HG02798 (cell line): Measurements from ENCODE around the gene FXYD3.

Experiments used
- ATAC-seq: cut with Tn5 transposase; IDR thresholded peaks from one replicate; pipeline ENCODE4 v1.9.1; 2021; ENCODE audit warnings: mild to moderate bottlenecking; ENCODE audit not compliant: unreplicated experiment, poor library complexity

FXYD3 gene

DNA sequence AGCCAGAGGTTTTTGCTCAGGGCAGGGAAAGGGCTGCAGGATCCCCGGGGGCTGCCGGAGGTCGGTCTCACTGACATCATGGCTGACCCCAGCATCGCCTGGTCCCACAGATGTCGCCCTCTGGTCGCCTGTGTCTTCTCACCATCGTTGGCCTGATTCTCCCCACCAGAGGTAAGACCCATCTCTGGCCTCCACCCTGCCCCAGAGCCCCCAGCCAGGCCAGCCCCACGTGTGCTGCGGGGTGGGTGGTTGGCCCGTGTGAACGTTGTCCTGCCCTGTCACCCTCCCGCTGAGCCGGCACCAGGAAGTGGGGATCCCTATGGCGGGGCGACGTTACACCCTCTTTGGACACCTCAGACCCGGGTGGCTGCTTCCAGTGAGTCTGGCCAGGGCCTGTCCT lies 39.8 kb downstream of the FXYD3 start:
- ATAC-seq: no peak

DNA sequence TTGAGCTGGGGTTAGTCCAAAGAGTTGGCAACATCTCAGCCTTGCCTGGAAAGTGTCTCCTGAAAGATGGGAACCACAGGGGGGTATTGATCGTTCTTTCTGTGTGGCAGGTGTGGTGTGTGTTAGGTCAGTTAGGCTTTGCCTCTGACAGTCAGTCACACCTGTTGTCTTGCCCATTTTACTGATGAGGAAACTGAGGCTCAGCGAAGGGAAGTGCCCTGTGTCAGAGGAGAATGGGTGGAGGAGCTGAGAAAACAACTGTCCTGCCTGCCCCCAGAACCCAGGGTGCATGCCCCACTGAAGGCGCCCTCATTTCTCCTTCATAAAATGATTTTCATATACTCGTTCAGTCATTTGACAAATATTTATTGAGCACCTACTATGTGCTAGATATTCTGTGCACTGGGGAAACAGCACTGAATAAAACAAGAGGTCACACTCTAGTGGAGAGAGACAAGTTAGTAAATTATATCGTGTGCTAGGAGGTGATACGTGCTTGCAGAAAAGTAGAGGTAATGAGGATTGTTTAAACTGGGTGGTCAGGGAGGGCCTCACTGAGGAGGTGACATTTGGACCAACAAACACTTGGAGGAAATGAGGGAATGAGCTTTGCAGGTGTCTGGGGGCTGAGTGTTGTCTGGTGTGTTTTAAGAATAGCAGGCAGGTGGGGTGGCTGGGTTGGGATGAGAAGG lies 40.5 kb downstream of the FXYD3 start:
- no peak for ATAC-seq

DNA sequence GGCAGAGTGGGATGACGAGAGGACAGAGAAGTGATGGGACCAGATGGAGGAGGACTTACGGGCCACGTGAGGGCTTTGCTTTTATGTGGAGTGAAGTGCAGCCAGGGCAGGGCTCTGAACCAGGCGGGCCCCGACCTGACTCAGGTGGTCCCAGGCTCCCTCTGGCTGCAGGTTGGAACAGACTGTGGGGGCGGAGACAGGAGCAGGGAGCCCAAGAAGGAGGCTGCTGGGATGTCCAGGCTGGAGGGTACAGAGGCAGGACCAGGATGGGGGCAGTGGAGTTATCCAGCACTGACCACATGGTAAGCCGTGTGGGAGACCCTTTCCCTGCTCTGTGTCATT lies 41.0 kb downstream of the FXYD3 start:
- ATAC-seq: no peak

DNA sequence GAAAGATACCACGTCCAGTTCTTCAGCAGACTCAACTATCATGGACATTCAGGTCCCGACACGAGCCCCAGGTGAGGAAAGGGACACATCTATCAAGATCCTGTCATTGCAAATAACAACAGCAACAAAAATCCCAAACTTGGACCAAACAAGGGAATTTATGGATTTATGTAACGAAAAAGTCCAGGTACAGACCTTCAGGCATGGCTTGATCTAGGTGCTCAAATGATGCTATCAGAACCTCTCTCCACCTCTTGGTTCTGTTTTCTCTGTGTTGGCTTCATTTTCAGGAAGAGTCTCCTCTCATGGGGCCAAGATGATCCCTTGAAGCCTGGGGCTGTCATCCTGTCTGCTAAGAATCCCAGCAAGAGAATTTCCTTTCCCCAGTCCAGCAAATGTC lies 41.8 kb downstream of the FXYD3 start:
- no peak for ATAC-seq

DNA sequence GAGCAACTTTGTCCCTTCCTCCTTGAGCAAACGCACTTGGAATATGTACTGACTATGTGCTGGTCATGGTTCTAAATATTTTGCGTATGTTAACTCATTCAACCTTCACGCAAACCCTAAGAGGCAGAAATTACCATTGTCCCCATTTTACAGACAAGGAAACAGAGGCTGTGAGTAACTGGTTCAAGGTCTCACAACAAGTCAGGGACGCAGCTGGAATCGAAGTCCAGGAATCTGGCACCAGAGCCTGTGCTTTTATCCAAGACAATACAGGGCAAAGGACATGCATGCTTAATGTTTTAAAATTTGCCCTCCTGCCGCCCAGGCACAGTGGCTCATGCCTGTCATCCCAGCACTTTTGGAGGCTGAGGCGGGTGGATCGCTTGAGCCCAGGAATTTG lies 44.0 kb downstream of the FXYD3 start:
- ATAC-seq: no peak

DNA sequence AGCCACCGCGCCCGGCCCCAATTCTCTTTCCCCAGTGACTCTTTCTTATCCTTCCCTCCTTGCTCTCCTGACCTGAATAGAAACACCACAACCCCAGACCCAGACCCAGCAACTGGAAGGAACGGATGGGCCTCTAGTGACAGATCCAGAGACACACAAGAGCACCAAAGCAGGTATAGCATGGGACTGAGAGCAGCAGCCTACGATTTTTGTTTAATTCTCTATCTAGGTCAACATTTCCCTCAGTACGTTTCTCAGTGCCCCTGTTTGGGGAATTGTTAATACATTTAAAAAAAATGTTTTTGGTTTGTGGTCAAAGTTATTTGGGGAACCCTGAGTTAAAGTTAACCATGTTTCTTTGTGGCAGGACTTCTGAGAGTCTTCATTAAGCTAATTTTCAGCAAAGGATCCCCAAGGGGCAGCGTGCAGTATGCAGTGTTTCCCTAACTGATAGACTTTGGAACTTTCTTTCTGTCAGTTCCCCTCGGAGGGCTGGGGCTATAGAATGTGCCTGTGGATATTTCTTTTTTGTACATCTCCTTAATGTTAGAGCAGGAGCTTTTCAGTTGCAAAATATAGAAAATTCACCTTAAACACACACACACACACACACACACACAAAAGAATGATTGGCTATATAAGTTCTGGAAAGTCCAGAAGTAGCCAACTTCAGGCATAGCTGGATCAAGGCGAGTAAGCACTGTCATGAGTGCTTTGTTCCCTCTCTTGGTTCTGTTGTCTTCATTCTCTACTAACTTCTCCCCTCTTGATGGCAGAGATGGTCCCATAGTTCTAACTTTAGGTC lies 45.2 kb downstream of the FXYD3 start:
- ATAC-seq: no peak

DNA sequence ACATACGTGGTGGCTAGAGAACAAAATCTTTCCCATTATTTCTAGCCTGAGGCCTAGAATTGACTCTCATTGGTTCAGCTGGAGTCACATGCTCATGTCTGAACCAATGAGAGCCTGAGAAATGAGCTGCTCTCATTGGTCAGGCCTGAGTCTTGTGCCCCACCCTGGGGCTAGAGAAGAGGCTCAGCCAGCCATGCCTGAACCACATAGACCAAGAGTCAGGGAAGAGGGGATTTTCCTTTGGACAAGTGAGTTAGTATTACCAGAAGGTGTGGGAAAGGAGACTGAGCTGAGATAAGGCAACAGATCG lies 45.8 kb downstream of the FXYD3 start:
- ATAC-seq: no peak

DNA sequence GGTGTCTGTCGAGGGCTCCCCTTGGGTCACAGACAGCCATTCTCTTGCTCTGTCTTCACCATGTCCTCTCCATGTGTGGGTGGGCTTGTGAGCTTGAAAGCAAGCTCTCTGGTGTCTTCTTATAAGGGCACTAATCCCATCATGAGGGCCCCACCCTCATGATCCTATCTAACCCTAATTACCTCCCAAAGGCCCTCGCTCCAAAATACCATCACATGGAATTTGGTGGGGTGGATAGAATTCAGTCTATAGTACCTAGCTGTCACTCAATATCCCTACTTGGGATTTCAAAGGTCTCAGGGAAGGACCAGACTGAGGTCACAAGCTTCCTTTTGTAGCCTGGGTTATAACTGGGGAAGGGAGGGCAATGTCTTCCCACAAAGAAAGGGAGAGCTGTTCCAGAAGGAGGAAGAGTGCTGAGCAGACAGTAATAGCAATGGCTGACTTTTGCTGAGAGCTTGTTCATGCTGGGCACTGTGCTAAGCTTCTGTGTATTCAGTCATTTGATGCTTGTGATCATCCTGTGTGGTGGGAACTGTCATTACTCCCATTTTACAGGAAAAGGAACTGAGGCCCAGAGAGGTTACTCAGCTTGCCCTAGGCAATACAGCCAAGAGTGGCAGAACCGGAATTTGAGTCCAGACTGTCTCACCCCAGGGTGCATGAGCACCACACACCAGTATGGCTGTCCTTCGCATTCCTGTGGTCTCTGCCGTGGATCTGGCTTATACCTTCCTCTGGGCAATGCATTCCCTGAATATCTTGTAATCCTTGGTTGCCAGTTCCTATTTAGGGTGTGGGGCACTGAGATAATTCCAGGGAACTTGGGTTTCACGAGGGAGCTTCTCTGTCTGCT lies 47.1 kb downstream of the FXYD3 start:
- ATAC-seq: no peak

DNA sequence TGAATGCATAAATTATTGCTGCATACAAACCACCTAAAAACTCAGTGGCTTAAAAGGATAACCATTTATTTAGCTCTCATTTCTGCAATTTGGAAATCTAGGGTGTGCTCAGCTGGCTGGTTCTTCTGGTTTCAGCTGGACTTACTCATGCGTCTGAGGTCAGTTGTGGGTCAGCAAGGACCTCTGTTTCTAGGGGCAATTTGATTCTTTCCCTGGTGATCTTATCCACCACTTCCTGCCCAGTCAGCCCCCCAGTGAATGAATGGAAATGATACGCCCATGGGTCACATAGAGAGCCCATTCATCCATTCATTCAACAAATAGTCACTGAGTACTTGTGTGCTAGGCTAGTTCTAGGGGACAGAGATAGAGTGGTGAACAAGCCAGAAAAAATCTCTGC lies 48.8 kb downstream of the FXYD3 start:
- no peak for ATAC-seq

DNA sequence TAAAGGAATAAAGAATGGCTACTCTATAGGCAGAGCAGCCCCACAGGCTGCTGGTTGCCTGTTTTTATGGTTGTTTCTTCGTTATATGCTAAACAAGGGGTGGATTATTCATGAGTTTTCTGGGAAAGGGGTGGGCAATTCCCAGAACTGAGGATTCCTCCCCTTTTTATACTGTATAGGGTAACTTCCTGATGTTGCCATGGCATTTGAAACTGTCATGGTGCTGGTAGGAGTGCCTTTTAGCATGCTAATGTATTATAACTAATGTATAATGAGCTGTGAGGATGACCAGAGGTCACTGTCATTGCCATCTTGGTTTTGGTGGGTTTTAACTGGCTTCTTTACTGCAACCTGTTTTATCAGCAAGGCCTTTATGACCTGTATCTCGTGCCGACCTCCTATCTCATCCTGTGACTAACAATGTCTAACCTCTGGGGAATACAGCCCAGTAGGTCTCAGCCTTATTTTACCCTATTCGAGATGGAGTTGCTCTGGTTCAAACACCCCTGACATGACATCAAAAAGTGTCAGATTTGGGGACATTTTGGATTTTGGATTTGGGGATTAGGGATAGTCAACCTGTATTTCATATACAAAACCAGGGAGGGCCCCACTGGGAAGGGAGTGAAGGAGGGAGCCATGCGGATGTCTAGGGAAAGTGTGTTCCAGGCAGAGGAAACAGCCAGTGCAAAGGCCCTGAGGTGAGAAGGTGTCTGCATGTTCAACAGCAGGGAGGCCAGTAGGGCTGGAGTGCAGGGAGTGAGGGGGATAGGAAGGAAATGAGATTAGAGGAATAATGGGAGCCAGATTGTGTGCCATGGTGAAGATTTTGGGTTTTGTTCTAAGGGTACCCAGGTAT lies 49.8 kb downstream of the FXYD3 start:
- ATAC-seq: no peak

DNA sequence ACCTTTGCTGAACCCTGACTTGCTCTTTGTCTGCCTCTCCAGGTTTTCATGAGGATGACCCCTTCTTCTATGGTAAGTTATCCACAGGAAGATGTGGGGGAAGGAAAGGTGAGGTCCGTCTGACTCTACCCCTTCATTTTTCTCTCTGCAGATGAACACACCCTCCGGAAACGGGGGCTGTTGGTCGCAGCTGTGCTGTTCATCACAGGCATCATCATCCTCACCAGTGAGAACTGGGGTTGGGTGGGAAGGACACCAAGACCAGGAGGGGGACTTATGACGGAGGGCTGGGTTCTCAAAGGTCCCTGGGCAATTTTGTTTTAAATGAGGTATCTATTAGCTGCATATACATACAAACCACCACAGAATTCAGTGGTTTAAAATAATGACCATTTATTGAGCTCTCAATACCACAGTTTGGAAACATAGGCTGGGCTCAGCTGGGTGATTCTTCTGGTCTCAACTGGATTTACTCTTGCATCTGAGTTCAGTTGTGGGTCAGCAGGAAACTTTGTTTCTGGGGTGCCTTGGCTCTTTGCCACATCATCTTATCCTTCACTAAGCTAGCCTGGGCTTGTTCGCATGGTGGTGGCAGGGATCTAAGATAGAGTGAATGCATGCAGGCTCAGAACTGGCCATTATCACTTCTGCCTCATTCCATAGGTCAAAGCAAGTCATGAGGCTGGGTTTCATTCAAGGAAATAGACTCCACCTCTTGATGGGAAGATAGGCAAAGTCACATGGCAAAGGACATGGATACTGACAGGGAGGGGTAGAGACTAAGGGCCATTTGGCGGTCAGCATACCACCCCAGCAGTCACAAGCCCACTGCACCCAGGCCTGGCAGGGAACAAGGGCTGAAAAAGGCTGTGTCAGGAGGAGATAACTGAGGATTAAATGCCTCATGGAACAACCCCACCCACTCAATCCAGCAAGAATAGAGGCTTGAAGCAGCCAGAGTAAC lies 50.8 kb downstream of the FXYD3 start:
- ATAC-seq: no peak

DNA sequence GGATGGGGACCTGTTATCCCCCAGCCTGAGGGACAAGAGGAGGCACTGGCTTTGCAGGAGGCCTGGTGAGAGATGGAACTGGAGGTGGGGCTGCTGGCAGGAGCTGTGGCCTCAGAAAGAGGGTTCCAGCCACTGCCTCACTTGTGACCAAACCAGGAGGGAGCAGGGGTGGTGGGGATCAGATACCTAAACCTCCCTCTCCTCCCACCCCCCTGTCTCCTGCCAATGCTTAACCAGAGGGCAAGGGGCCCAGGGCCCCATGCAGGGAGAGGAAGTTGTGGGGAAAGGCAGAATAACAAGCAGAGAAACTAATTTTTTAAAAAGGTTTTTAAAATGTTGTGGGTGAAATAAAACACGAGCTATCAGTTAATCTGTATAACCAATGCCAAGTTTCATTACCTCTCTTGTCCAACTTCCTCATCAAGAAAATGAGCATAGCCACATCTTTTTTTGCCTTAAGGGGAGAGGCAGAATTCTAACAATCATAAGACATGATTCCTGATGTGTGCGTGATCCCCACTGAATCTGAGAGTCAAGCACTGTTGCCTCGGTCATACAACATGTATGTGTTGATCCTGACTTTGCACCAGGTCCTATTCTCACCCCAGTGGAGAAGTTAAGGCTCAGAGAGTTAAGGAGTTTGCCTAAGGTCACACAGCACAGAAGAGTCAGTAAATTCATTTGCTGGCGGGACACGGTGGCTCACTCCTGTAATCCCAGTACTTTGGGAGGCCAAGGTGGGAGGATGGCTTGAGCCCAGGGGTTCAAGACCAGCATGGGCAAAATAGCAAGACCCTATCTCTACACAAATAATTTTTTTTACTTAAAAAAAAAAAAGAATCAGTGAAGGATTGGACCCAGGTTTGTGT lies 51.9 kb downstream of the FXYD3 start:
- no peak for ATAC-seq

DNA sequence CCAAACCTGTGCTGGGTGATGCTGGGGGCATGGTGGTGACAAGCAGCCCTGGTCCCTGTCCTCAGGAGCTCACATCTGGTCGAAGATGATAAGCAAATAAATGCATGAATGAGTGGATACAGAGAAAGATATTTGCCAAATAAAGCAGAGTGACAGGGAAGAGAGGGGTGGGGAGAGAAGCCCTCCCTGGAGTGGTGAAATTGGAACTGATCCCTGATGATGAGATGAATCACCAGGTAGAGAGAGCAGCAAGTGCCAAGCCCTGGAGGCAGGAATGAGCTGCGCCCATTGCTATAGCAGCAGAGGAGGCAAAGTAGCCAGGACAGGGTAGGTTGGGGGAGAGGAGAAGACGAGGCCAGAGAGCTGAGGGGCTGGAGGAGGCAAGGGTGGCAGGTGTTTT lies 52.6 kb downstream of the FXYD3 start:
- no peak for ATAC-seq

DNA sequence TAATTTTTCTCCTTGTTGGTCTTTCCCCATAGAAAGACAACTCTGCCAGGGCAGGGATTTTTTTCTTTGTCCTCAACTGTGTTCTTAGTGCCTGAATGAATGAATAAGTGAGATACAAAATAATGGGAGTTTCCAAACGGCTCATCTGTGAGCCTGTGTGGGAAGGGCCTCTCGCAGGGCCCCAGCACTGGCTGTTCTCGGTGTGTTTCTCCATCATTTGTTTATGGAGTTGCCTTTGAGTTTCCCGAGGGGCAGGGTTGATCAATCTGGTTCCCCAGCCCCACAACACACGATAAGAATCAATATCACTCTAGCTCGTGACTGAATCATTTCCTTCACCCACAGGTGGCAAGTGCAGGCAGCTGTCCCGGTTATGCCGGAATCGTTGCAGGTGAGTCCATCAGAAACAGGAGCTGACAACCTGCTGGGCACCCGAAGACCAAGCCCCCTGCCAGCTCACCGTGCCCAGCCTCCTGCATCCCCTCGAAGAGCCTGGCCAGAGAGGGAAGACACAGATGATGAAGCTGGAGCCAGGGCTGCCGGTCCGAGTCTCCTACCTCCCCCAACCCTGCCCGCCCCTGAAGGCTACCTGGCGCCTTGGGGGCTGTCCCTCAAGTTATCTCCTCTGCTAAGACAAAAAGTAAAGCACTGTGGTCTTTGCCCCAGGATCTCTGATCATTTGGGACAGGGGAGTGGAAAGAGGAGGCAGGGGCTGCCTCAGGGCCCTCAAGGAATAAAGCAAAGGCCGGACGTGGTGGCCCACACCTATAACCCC lies 53.8 kb downstream of the FXYD3 start:
- no peak for ATAC-seq

DNA sequence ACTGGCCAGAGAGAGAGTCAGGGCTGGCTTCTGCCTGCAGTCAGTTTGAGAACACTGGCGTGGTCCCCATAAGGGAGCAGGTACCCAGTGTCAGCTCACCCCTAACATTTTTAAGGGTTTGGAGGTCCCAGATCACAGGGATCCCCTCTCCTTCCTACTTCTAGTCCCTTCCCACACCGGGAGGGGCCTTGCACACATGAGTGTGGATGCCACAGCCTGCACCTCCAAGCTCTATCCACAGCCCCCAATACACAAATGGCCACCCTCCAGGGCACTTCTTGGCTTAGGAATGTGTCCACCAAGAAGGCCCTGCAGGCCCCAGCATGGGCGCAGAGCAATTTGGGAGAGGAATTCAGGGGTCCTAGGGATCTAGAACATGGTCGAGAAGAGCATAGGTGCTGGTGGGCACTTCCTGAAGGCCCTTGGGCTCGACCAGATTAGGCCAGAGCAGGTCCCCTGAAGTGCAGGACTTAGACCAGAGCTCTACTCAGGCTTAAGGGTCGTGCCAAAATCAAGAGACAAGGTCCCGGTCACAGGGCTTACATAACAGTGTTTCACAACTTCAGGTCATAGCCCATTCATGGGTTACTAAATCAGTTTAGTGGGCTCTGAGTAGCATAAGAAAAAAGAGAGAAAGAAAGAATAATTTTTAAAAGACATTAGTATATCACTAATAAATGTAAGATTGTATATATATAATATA lies 54.9 kb downstream of the FXYD3 start:
- no peak for ATAC-seq

DNA sequence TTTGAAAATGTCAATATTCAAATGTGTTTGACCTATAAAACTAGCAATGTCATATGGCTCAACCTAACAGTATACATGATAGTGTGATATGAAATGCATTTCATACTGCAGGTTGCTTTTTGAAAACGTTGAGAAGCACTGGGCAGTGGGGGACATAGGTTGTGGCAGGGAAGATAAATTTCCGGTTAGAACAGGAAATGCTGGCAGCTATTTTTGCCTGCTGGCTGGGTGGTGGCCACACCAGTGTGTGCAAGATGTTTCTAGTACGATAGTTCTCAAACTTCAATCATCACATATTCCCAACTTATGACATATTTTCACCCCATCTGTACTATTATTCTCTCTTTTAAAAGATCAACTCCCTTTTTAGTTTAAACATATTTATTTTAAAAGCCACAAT lies 56.1 kb downstream of the FXYD3 start:
- ATAC-seq: no peak
